Right cardiac atrium (tissue), 5 donors: ENCODE data around the gene FAM107A. TPM values are rescaled to one million over a fixed set of nuclear protein-coding genes. Genes with fewer than 3 reads are reported as not detected.
A peak's percentile ranks its signal among the peaks of the same experiment; 100 is the strongest.

Source experiments
- ATAC-seq, 2 donors: fragments of 200-7000 bp; cut with Tn5 transposase; one replicate each; pipeline versions ENCODE4 v1.8.0 to v1.9.1; 2020; ENCODE audit warnings: moderate library complexity in 2 of 2, mild to moderate bottlenecking in 1 of 2
- DNase-seq, 3 donors: peaks; one replicate each; pipeline ENCODE4 v3.0.0-alpha.2; 2020
- H3K27ac ChIP-seq: one replicate; pipeline ENCODE4 v1.5.1; 2013; ENCODE audit warnings: mild to moderate bottlenecking, low read length, control low read depth, moderate library complexity
- H3K27me3 ChIP-seq: one replicate; pipeline ENCODE4 v1.6.1; 2013; ENCODE audit not compliant: control insufficient read depth, insufficient read depth
- H3K4me1 ChIP-seq: one replicate; pipeline ENCODE4 v1.6.1; 2013; ENCODE audit warnings: low read length; ENCODE audit not compliant: control insufficient read depth, insufficient read depth
- H3K4me3 ChIP-seq: one replicate; pipeline ENCODE4 v1.5.1; 2013; ENCODE audit warnings: low read length, control low read depth
- H3K9me3 ChIP-seq: one replicate; pipeline ENCODE4 v1.6.1; 2013; ENCODE audit warnings: low read length; ENCODE audit not compliant: control insufficient read depth
- WGBS: extraction: QIAGEN DNeasy Blood & Tissue Kit; methylation state at CpG from one replicate; pipeline ENCODE4 v1.1.7; 2013; 5-methylcytosine and 5-hydroxymethylcytosine counted together
- intact Hi-C, 4 donors: fragments of 100-400 bp; cut with DNase I; formaldehyde crosslinking; loops; one replicate each; pipeline versions ENCODE4 v1.11.0 to v1.14.0; 2022 to 2023
- long read RNA-seq, 4 donors: library from polyadenylated mRNA; unstranded; transcript quantifications; one replicate each; pipeline ENCODE4 v2.0.0, GENCODE V29; 2020 to 2021
- polyA plus RNA-seq: library from polyadenylated mRNA; stranded (reverse); fragments of 200-250 nt; gene quantifications from one replicate; pipeline ENCODE4 v1.2.3, GENCODE V29; 2013
- total RNA-seq, 4 donors: library from RNA; stranded (reverse); fragmentation: NEBNext Ultra II Directional; extraction: Animal tissue kit (Norgen Biotek cat#: 25700); gene quantifications; one replicate each; pipeline ENCODE4 v1.2.1, GENCODE V29; 2021
- donor health status: healthy with polysubstance abuse.
- donor health status: DM: no; HTN: yes; CAD: no.
- donor health status: DM: no; HTN: no; CAD: no.
- donor health status: DM: no; HTN: yes; CAD: no; lungs with severe emphysema.
- donor health status: DM: yes; HTN: yes; CAD: no.

Gene FAM107A, protein sequence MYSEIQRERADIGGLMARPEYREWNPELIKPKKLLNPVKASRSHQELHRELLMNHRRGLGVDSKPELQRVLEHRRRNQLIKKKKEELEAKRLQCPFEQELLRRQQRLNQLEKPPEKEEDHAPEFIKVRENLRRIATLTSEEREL
- total RNA-seq (10 to 100 TPM; 38.0 to 80.8 (median 58.0) TPM), polyA plus RNA-seq (52.7 TPM)
- long read RNA-seq, donor 1, transcript FAM107A-201 (4 exons, 3,367 nt) = major isoform, 51 of 113 reads
- long read RNA-seq, donor 1, partial matches to known transcripts = 7 of 113 reads
- long read RNA-seq, donor 1, other reads (novel, unspliced or antisense) = 50 of 113 reads
- long read RNA-seq, donor 2, transcript FAM107A-206 (5 exons, 2,271 nt) = minor isoform, 15 of 66 reads
- long read RNA-seq, donor 2, transcript FAM107A-201 (4 exons, 3,367 nt) = major isoform, 24 of 66 reads
- long read RNA-seq, donor 2, partial matches to known transcripts = 5 of 66 reads
- long read RNA-seq, donor 2, other reads (novel, unspliced or antisense) = 17 of 66 reads
- long read RNA-seq, donor 3, transcript FAM107A-201 (4 exons, 3,367 nt) = major isoform, 62 of 126 reads
- long read RNA-seq, donor 3, transcript FAM107A-206 (5 exons, 2,271 nt) = minor isoform, 11 of 126 reads
- long read RNA-seq, donor 3, partial matches to known transcripts = 5 of 126 reads
- long read RNA-seq, donor 3, other reads (novel, unspliced or antisense) = 42 of 126 reads
- long read RNA-seq, donor 4, transcript FAM107A-201 (4 exons, 3,367 nt) = major isoform, 34 of 51 reads
- long read RNA-seq, donor 4, partial matches to known transcripts = 5 of 51 reads
- long read RNA-seq, donor 4, other reads (novel, unspliced or antisense) = 9 of 51 reads

DNA sequence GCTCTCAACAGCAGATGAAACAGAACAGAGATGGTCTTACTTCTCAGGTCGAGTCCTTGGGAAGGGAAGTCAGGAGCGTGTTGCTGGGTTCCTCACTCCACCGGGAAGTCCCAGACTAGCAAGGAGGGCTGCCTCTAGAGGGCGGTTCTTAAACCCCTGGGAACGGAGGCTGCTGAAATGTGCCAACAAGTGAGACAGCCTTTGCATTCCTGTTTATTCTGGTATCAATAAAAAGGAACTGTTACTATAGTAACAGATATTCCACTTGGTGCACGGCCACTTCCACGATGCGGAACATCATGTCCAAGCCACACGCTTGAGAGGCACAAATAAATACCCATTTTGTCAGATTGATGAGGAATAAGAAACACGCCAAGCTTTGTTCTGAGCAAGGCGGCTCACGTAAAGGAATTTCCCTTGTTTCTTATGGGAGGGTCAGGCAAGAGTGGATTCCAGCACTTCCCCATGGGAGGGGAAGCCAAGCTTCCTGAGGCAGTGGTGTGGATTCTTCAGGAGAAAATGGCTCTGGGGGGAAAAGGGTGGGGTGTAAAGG, at the start of gene FAM107A:
FAM107A (minus strand) TSS at position 123 of the 553 bp plus-strand sequence. CDS start 7,531 bp downstream, outside the sequence.
- H3K4me1 ChIP-seq = peaks cover 21% of the 10 kb centered on the region
- H3K4me3 ChIP-seq = peak within 1 kb of the TSS; percentile 63
- H3K27ac ChIP-seq = peak within 1 kb of the TSS; percentile 97
- 15% methylated on average over 12 of the region's 12 CpGs for WGBS
- intact Hi-C loops = loop anchor here in 1 of 4 donors (2.0 kb wide), 1 partner anchor 53 kb away; no protein-coding TSS in a partner anchor
- H3K27me3 ChIP-seq = no peaks in the 10 kb centered on the region
- peak; percentile 84 to 88 for ATAC-seq
- peak; percentile 70 to 89 (median 74) for DNase-seq
- H3K9me3 ChIP-seq = no peaks in the 10 kb centered on the region

DNA sequence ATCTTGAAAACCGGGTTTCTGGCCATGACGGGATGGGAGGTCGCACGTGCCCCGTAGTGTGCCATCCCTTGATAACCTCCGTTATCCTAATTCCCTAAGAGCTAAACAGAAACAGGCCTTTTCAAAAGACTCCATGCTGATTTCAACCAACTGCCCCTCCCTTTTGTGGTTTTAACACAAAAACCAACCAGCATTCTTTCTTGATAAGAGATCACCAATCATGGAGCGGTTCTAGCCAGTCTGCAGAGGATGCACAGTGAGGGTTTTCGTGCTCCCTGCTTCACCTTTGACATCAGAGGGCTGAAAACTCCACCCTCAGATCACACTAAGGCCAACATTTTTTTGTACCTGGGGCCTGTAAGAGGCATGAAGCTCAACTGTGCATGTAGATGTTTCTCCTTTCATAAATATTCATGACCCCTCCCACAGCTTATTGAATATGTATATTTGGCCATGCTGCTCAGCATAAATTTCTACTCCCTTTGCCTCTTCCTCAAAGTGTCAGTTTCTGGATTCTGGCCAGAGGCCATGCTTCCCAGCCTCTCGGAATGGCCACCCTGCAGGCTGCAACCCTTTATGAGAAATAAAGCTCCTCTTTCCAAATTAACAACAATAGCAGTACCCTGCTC, 48.1 kb upstream of the FAM107A start:
- WGBS = 87% methylated on average over 9 of the region's 9 CpGs
- Histone ChIP-seq H3K9me3 (no peaks in the 10 kb centered on the region), H3K4me1 (peaks cover 26% of the 10 kb centered on the region), H3K27ac (no peak overlapping the region), H3K4me3 (no peak overlapping the region), H3K27me3 (no peaks in the 10 kb centered on the region)
- no peak for ATAC-seq
- intact Hi-C loops = loop anchor here in 1 of 4 donors (5.0 kb wide), 1 partner anchor 38 kb away; no protein-coding TSS in a partner anchor
- no peak for DNase-seq

DNA sequence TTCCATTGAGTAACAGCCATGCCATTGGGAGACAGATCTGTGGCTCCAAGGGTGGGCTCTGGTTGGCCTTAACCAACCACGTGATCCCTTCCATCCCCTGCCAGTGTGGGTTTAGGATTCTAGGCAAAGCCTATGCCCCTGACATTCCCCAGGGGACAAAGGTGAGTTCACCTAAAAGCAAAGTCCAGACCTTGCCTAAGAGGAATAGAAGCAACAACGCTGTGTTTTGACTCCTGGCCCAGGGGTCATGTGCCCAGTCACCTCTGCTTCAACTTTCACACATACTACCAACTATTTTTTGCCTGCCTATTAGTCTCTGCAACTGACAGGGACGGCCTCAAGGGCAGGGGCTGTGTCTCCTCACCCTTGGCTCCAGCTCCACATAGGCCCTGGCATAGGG, 47.4 kb upstream of the FAM107A start:
- intact Hi-C loops = no loop called here
- no peaks in the 10 kb centered on the region for H3K27me3 ChIP-seq
- ATAC-seq (no peak), DNase-seq (no peak)
- no peak overlapping the region for H3K27ac ChIP-seq
- H3K4me3 ChIP-seq = no peak overlapping the region
- no peaks in the 10 kb centered on the region for H3K9me3 ChIP-seq
- peaks cover 29% of the 10 kb centered on the region for H3K4me1 ChIP-seq
- WGBS = 76% methylated on average over 3 of the region's 3 CpGs

DNA sequence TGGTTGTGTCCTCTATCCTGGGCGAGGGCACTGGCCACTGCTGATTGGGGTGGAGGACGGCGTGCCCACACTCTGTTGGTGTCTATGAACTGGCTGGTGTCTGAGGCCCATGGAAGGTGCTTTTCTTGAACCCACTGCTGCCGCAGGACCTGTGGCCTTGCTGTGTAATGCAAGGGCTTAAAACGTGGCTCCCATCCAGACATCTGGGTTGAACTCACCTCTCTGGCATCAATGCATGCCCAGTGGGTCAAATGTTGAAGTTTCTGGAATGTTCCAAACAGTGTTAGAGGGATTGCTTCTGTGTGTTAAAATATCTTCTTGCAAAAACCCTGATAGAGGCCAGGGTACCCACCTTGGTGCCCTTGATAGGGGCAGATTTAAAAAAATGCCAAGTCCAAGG, 46.8 kb upstream of the FAM107A start:
- 83% methylated on average over 5 of the region's 5 CpGs for WGBS
- intact Hi-C loops = no loop called here
- Histone ChIP-seq H3K9me3 (no peaks in the 10 kb centered on the region), H3K27me3 (no peaks in the 10 kb centered on the region), H3K4me1 (peaks cover 27% of the 10 kb centered on the region), H3K27ac (no peak overlapping the region), H3K4me3 (no peak overlapping the region)
- ATAC-seq (no peak), DNase-seq (no peak)

DNA sequence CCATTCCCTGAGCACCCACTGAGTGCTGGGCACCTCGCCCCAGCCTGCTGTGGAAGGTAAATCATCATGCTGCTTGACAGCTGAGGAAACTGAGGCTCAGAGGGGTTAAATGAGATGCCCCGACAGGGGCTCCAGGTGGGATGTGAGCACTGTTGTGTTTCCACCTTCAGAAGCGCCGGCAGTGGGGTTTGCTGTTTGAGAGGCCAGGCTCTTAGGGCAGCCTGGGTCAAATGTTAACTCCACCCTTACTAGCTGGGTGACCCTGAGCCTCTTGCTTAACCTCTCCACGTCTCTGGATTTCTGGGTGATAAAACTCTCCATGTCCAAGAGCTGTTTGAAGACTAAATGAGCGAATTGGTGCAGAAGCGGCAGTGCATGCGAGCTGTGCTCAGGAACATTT, 46.3 kb upstream of the FAM107A start:
- Histone ChIP-seq H3K27me3 (no peaks in the 10 kb centered on the region), H3K4me1 (peaks cover 24% of the 10 kb centered on the region), H3K4me3 (no peak overlapping the region), H3K9me3 (no peaks in the 10 kb centered on the region), H3K27ac (no peak overlapping the region)
- no peak for ATAC-seq
- DNase-seq = no peak
- intact Hi-C loops = no loop called here
- 78% methylated on average over 8 of the region's 8 CpGs for WGBS

DNA sequence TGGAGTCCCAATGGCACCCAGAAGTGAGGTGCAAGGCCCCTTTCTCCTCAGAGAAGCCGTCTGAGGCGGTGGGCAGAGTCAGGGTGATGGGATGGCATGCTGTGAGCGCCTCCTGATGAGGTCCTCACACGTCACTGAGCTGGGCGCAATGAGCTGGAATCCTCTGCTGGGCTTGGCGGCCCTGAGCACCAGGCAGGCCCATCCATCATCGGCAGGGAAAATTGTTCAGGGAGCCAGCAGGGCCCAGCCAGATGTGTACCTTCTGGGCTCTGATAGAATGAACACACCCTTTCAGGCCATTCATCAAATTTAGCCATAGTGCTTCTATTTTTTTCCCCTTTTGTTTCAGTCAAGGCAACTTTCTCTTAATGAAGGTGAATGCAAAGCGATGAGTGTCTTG, 45.7 kb upstream of the FAM107A start:
- WGBS = 94% methylated on average over 8 of the region's 8 CpGs
- no peak for ATAC-seq
- H3K4me1 ChIP-seq = peaks cover 21% of the 10 kb centered on the region
- no peak overlapping the region for H3K4me3 ChIP-seq
- intact Hi-C loops = no loop called here
- H3K27me3 ChIP-seq = no peaks in the 10 kb centered on the region
- no peak for DNase-seq
- no peaks in the 10 kb centered on the region for H3K9me3 ChIP-seq
- H3K27ac ChIP-seq = no peak overlapping the region

DNA sequence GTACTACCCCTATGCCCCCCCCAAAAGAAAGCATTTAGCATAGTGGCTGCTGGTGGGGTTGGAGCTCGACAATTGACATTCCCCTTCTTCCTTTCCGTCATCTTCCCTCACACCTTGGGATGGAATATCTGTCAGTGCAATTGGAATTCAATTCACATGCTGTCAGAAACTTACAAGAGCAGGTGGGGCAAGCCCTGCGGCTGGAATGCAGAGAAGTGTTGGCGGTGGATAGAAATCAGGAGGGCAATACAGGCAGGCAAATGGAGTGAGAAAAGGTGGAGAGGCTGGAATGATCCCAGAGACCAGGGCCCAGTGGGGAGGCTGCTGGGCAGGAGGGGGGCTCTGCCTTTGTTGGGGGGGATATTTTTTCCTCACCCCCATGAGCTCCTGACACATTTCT, 45.2 kb upstream of the FAM107A start:
- H3K4me3 ChIP-seq = no peak overlapping the region
- H3K27me3 ChIP-seq = no peaks in the 10 kb centered on the region
- H3K27ac ChIP-seq = no peak overlapping the region
- no peak for DNase-seq
- WGBS = 87% methylated on average over 4 of the region's 4 CpGs
- H3K9me3 ChIP-seq = no peaks in the 10 kb centered on the region
- peaks cover 17% of the 10 kb centered on the region for H3K4me1 ChIP-seq
- ATAC-seq = no peak
- intact Hi-C loops = no loop called here

DNA sequence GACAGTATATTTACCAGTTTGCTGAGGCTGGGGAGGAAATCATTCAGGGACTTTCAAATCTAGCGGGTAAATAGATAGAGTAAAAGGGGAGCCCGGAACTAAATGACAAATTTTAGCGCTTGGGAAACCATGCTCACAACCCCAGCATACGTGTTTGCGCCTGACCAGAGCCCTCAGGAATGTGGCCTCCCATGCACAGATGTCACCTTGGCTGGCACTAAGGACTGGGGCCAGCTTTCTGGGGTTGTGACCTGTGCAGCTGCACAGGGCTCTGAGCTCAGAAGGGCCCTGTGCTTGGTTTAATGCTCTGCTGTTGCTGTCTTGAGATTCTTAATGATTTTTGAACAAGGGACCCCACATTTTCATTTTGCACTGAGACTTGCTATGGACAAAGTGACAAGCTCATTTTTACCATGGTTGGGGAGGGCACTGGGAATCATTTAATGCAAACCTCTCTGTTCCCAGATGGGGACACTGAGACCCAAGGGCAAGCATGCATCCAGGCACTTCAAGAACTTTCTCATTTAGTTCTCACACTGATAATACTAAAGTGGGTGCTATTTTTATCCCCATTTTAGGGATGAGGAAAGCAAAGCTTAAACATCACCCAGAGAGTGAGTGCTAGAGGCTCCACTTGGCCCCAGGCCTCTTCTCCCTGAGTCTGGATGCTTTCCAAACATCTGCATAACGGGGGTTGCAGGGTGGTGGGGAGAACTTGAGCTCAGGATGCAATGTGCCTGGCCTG, 44.1 kb upstream of the FAM107A start:
- intact Hi-C loops = no loop called here
- Histone ChIP-seq H3K27ac (peak overlapping the region; percentile 33), H3K9me3 (no peaks in the 10 kb centered on the region), H3K4me3 (no peak overlapping the region), H3K27me3 (no peaks in the 10 kb centered on the region), H3K4me1 (peaks cover 11% of the 10 kb centered on the region)
- 76% methylated on average over 6 of the region's 6 CpGs for WGBS
- peak in 1 of 2 donors; percentile 30 for ATAC-seq
- no peak for DNase-seq

DNA sequence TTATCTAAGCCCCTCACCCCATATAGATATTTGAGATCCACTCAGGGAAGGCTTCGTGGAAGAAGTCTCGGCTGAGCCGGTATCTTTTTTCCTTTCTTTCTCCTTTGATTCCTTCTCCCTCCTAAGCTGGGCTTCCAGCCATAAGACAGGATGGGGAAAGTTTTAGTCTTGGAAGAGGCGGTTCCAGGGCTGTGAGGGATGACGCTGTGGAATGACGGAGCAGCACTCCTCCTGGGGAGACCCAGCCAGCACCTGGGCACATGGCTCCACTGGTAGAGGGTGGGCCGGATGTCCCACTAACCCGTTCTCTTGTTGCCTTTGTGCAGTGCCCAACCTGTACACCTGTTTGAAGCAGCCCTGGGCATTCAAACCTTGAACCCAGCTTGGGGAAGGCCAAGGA, 43.2 kb upstream of the FAM107A start:
- Histone ChIP-seq H3K27ac (no peak overlapping the region), H3K4me3 (no peak overlapping the region), H3K27me3 (no peaks in the 10 kb centered on the region), H3K9me3 (no peaks in the 10 kb centered on the region), H3K4me1 (peaks cover 11% of the 10 kb centered on the region)
- WGBS = 83% methylated on average over 8 of the region's 8 CpGs
- DNase-seq (no peak), ATAC-seq (no peak)
- intact Hi-C loops = no loop called here

DNA sequence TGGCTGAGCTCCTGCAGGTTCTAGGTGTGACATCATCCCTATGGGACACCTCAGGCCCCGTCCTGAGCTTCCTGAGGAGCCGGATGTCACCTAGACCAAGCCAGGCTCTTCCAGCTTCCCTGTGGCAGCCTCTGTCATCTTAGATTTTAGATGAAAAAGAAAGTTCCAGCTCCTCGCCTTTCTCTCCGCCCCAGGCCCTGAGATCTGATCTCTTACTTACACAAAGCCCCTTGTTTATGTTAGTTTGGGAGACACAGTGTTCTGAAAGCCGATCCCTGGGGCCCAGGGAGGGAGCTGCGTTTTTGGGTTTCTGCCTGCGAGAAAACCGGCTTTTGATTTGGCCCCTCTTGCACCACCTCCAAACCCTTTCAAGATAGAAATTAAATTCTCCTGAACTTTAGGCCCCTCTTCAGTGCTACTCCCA, 40.2 kb upstream of the FAM107A start:
- 49% methylated on average over 8 of the region's 8 CpGs for WGBS
- H3K27me3 ChIP-seq = no peaks in the 10 kb centered on the region
- intact Hi-C loops = no loop called here
- peak in 2 of 3 donors; percentile 56 to 87 for DNase-seq
- peak; percentile 22 to 58 for ATAC-seq
- no peaks in the 10 kb centered on the region for H3K9me3 ChIP-seq
- H3K27ac ChIP-seq = peak overlapping the region; percentile 86
- H3K4me3 ChIP-seq = no peak overlapping the region
- H3K4me1 ChIP-seq = peaks cover 20% of the 10 kb centered on the region
